Measurements from ENCODE around the gene PITPNC1. TPM values are rescaled to one million over a fixed set of nuclear protein-coding genes. Genes with fewer than 3 reads are reported as not detected.
"Not testable (repeated sequence)": the region's sequence is repeated elsewhere in the genome, so short reads cannot be mapped to it uniquely, and the experiment has no call there.

The PITPNC1 gene
- total RNA-seq, 4 donors from 2014 or later: 1.9 to 12.4 (median 5.2) TPM

DNA sequence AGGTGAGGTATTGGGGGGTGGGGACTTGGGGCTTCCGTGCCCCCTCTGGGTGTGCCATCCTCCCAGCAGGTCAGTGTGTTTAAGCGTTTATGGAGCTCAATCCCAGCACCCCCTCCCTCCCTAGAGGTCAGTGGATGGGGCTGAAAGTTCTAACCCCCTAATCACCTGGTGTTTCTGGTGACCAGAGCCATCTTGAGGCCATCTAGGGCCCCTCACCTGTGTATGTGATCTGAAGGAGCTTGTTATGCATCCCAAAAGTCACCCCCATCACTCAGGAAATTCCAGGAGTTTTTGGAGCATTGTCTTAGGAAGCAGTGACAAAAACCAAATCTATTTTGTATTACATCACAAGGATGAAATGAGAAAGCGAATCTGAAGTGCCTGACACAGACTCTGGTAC lies 272.8 kb downstream of the PITPNC1 start:
- no peaks in the 10 kb centered on the region for H3K9me3 ChIP-seq
- no peak for DNase-seq
- no peak overlapping the region for H3K4me3 ChIP-seq
- H3K36me3 ChIP-seq: no peaks in the 10 kb centered on the region
- H3K4me1 ChIP-seq: no peaks in the 10 kb centered on the region
- H3K27me3 ChIP-seq: no peaks in the 10 kb centered on the region
- no peak overlapping the region for H3K27ac ChIP-seq
- TF ChIP-seq POLR2A (IDR thresholded peaks at IDR 0.05): no peak
- TF ChIP-seq, protein P1, sequence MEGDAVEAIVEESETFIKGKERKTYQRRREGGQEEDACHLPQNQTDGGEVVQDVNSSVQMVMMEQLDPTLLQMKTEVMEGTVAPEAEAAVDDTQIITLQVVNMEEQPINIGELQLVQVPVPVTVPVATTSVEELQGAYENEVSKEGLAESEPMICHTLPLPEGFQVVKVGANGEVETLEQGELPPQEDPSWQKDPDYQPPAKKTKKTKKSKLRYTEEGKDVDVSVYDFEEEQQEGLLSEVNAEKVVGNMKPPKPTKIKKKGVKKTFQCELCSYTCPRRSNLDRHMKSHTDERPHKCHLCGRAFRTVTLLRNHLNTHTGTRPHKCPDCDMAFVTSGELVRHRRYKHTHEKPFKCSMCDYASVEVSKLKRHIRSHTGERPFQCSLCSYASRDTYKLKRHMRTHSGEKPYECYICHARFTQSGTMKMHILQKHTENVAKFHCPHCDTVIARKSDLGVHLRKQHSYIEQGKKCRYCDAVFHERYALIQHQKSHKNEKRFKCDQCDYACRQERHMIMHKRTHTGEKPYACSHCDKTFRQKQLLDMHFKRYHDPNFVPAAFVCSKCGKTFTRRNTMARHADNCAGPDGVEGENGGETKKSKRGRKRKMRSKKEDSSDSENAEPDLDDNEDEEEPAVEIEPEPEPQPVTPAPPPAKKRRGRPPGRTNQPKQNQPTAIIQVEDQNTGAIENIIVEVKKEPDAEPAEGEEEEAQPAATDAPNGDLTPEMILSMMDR (IDR thresholded peaks at IDR 0.05): no peak

DNA sequence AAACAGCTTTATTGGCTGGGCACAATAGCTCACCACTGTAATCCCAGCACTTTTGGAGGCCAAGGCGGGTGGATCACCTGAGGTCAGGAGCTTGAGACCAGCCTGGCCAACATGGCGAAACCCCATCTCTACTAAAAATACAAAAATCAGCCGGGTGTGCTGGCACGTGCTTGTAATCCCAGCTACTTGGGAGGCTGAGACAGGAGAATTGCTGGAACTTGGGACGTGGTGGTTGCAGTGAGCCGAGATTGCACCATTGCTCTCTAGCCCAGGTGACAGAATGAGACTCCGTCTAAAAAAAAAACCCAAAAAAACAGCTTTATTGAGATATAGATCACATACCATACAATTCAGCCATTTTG lies 274.1 kb downstream of the PITPNC1 start:
- H3K9me3 ChIP-seq, H3K4me3 ChIP-seq, H3K27ac ChIP-seq: not testable (repeated sequence)

DNA sequence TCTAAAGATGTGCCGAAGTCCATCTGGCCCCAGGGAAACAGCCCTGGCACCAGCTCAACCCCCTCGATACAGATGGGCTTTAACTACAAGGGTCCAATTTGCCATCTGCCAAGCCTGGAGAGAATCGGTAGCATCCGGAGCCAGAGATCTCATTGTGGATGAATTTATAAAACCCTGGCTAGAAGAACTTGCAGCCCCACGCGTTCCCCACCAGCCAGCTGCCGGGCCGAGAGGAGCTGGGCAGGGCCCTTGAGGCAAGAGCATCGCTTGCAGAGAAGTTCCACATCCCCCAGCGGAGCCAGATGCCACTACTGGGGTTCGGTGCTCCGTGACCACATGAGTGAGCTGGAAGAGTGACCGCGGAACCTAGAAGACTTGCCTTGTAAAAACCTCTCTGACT lies 275.4 kb downstream of the PITPNC1 start:
- no peak overlapping the region for H3K27ac ChIP-seq
- no peaks in the 10 kb centered on the region for H3K9me3 ChIP-seq
- H3K4me1 ChIP-seq: no peaks in the 10 kb centered on the region
- DNase-seq: no peak
- no peak overlapping the region for H3K4me3 ChIP-seq
- H3K27me3 ChIP-seq: no peaks in the 10 kb centered on the region
- H3K36me3 ChIP-seq: no peaks in the 10 kb centered on the region
- TF ChIP-seq POLR2A (IDR thresholded peaks at IDR 0.05): no peak
- TF ChIP-seq, protein P1 (IDR thresholded peaks at IDR 0.05): no peak

More for the DNA sequence above, 274.1 kb downstream of the PITPNC1 start:
- not testable (repeated sequence) for H3K27me3 ChIP-seq, H3K4me1 ChIP-seq, DNase-seq, H3K36me3 ChIP-seq

DNA sequence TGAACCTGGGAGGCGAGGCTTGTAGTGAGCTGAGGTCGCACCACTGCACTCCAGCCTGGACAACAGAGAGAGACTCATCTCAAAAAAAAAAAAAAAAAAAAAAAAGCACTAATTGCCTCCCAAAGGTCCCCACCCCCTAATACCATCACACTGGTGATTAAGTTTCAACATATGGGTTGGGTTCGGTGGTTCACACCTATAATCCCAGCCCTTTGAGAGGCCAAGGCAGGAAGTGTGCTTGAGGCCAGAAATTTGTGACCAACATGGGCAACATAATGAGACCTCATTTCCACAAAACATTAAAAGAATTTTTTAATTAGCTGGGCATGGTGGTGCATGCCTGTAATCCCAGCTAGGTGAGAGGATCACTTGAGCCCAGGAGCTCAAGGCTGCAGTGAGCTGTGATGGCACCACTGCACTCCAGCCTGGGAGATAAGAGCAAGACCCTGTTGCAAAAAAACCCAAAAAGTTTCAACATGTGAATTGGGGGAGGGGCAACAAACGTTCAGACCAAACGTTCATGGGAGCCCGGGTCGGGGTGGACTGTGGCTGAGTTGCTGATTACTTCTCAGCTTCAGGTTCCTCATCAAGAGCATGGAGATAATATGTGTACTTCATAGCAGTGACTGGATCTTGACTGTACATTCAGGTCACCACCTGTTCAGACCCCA lies 278.5 kb downstream of the PITPNC1 start:
- Histone ChIP-seq H3K9me3 (peaks cover 0 to 6% (median 0%) of the 10 kb centered on the region in 4 donors), H3K4me3 (no peak overlapping the region), H3K4me1 (no peaks in the 10 kb centered on the region), H3K27me3 (no peaks in the 10 kb centered on the region), H3K27ac (no peak overlapping the region), H3K36me3 (no peaks in the 10 kb centered on the region)
- TF ChIP-seq, protein P1 (IDR thresholded peaks at IDR 0.05): no peak
- no peak for TF ChIP-seq POLR2A (IDR thresholded peaks at IDR 0.05)
- DNase-seq: no peak

DNA sequence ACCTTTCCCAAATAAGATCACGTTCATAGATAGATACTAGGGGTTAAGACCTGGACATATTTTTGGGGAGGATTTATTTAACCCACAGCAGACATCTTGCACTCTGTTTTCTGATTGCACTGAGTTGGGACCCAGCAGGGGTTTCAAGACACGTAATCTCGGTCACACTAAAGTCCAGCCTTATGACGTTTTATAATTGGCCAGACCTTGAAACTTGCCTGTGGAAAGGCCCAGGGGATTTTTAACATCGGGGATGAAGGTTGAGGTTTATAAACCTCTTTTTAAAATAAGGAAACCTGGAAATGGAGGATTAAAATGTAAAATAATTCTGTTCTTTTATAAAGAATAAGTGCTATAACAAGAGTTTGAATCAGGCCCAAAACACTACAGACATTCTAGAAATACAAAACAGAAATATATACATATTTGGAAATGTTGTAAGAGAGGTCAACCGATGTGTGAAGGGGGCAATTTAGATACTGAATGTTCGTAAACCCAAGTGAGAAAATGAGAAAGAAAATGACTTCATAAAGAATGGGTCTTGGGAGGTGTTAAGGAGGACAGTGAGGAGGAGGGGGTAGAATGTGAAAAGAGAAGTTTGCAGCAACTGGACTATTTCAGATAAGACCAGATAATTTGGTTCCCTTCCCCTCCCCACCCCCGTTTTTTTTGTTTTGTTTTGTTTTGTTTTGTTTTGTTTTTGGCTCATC lies 279.6 kb downstream of the PITPNC1 start:
- no peaks in the 10 kb centered on the region for H3K27me3 ChIP-seq
- no peak for DNase-seq
- TF ChIP-seq, protein P1 (IDR thresholded peaks at IDR 0.05): no peak
- no peak for TF ChIP-seq POLR2A (IDR thresholded peaks at IDR 0.05)
- H3K4me3 ChIP-seq: no peak overlapping the region
- H3K4me1 ChIP-seq: no peaks in the 10 kb centered on the region
- H3K9me3 ChIP-seq: peaks cover 0 to 6% (median 0%) of the 10 kb centered on the region in 4 donors
- no peaks in the 10 kb centered on the region for H3K36me3 ChIP-seq
- no peak overlapping the region for H3K27ac ChIP-seq

DNA sequence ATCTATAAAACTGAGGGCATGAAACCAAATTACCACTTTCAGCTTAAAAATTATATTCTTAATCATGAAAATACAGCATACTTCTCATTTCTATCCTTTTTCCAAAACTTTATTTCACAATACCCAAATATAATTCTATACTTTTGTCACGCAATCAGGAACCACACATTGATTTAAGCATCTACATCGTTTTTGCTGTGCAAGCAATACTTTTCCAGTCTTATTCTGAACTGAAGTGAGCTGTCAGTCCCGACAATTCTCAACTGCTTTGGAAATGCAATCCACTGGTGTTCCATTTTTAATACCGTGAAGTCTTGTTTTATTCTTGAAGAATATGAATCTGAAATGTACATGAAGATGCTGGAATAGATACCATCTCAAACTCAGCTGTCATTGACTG lies 280.5 kb downstream of the PITPNC1 start:
- H3K4me3 ChIP-seq: no peak overlapping the region

More for the DNA sequence above, 280.5 kb downstream of the PITPNC1 start:
- Histone ChIP-seq H3K9me3 (peaks cover 0 to 6% (median 0%) of the 10 kb centered on the region in 4 donors), H3K4me1 (no peaks in the 10 kb centered on the region), H3K36me3 (no peaks in the 10 kb centered on the region), H3K27ac (no peak overlapping the region), H3K27me3 (no peaks in the 10 kb centered on the region)
- no peak for TF ChIP-seq POLR2A (IDR thresholded peaks at IDR 0.05)
- TF ChIP-seq, protein P1 (IDR thresholded peaks at IDR 0.05): no peak
- no peak for DNase-seq

Data from Peyer's patch (tissue), 4 donors.